ENCODE data around the gene LLGL2. TPM values are rescaled to one million over a fixed set of nuclear protein-coding genes. Genes with fewer than 3 reads are reported as not detected.

The LLGL2 gene
- total RNA-seq, 3 donors from 2014 or later, result 4.6 to 60.2 (median 52.4) TPM

DNA sequence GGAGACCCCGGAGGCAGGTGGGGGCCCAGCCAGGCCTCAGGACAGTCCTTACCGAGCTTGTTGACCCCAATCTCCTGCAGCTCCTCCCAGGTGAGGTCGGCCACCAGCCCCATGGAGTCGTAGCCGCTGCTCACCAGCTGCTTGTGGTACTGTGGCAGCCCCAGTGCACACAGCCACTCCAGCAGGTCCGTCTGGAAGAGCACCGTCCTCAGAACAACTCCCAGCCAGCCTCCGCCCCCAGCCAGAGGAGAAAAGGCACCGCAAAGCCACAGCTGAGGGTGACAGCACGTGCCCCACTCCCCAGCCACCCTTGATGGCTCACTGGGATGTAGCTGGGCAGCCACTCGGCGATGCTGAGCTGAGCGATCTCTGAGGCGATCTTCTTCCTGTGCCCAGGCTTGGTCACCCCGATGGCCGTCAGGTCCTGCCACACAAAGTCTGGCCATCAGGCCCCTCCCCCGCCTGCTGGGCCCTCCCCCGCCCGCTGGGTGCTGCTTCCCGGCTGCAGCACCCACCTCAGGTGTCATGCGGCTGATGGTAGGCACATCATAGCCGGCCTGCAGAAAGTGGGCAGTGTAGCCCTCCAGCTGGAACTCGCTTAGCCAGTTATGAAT lies 22.1 kb upstream of the LLGL2 start:
- no peaks in the 10 kb centered on the region for H3K9me3 ChIP-seq
- no peaks in the 10 kb centered on the region for H3K27me3 ChIP-seq
- no peak overlapping the region for H3K4me3 ChIP-seq
- no peaks in the 10 kb centered on the region for H3K36me3 ChIP-seq
- no peak for DNase-seq (ENCODE audit: low spot score in 2 of 2)
- H3K27ac ChIP-seq, result no peak overlapping the region
- TF ChIP-seq, protein P1, sequence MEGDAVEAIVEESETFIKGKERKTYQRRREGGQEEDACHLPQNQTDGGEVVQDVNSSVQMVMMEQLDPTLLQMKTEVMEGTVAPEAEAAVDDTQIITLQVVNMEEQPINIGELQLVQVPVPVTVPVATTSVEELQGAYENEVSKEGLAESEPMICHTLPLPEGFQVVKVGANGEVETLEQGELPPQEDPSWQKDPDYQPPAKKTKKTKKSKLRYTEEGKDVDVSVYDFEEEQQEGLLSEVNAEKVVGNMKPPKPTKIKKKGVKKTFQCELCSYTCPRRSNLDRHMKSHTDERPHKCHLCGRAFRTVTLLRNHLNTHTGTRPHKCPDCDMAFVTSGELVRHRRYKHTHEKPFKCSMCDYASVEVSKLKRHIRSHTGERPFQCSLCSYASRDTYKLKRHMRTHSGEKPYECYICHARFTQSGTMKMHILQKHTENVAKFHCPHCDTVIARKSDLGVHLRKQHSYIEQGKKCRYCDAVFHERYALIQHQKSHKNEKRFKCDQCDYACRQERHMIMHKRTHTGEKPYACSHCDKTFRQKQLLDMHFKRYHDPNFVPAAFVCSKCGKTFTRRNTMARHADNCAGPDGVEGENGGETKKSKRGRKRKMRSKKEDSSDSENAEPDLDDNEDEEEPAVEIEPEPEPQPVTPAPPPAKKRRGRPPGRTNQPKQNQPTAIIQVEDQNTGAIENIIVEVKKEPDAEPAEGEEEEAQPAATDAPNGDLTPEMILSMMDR (IDR thresholded peaks at IDR 0.05), result no peak
- TF ChIP-seq POLR2A (IDR thresholded peaks at IDR 0.05) (no peak), POLR2AphosphoS5 (IDR thresholded peaks at IDR 0.05) (no peak)
- intact Hi-C loops (cut with DNase I; ENCODE audit: low total_unique reads), result no loop called here
- peaks cover 0 to 13% of the 10 kb centered on the region in 2 donors for H3K4me1 ChIP-seq

DNA sequence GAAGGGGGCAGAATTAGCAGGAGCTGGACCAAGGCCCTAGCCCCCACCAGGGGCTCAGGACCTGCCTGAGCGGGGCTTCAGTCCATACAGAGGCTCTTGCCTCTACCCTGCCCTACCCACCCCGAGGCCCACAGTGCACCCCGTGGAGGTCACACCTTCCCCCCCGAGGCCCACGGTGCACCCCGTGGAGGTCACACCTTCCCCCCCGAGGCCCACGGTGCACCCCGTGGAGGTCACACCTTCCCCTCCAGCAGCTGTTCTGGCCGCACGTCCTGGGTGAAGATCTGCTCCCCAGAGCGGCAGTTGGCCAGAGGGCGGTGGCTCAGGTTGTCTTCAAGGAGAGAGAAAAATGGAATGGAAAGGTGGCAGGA lies 21.5 kb upstream of the LLGL2 start:
- Histone ChIP-seq H3K27ac (no peak overlapping the region), H3K4me3 (no peak overlapping the region), H3K27me3 (no peaks in the 10 kb centered on the region), H3K36me3 (no peaks in the 10 kb centered on the region), H3K4me1 (peaks cover 0 to 13% of the 10 kb centered on the region in 2 donors), H3K9me3 (no peaks in the 10 kb centered on the region)
- intact Hi-C loops (cut with DNase I; ENCODE audit: low total_unique reads), result no loop called here
- DNase-seq (ENCODE audit: low spot score in 2 of 2), result no peak
- no peak for TF ChIP-seq POLR2A (IDR thresholded peaks at IDR 0.05)
- no peak for TF ChIP-seq POLR2AphosphoS5 (IDR thresholded peaks at IDR 0.05)
- TF ChIP-seq, protein P1 (IDR thresholded peaks at IDR 0.05), result no peak

DNA sequence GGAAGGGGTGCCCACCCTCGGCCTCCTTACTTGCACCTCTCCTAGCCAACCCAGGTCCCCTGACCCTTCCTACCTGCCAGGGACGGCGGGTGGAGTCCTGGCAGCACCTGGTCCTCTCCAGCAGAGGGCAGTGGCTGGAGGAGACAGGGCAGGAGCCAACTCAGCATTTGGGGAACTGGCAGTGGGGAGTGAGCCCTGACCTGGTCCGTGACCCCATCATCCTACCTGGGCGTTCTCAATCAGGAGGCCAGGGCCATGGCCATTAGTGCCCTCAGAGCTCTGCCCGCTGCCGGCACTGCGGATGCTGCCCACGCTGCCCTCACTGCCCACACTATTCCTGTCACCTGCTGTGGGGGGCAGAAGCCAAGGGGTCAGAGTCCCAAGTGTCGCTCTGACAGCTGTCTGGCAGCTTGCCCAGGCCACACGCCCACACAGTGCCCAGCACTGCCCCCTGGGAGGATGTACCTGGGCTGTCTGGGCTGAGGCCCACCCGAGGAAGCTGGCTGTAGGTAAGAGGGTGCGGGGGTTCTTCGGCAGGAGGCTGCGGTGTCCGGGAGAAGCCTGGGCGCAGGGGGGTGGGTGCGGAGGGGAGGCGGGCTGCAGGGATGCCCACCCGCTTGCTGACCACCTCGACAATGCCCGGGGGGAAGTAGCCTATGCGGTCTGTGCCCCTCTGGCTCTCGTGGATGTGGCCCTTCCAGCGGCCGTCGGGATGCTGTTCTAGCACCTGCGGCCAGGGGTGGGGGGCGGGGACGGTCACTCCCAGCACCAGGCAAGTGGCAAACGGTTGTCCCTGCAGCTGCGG lies 20.9 kb upstream of the LLGL2 start:
- no peak for DNase-seq (ENCODE audit: low spot score in 2 of 2)
- no peak overlapping the region for H3K27ac ChIP-seq
- H3K9me3 ChIP-seq, result no peaks in the 10 kb centered on the region
- no peak overlapping the region for H3K4me3 ChIP-seq
- intact Hi-C loops (cut with DNase I; ENCODE audit: low total_unique reads), result no loop called here
- no peaks in the 10 kb centered on the region for H3K27me3 ChIP-seq
- TF ChIP-seq POLR2AphosphoS5 (IDR thresholded peaks at IDR 0.05), result no peak
- TF ChIP-seq, protein P1 (IDR thresholded peaks at IDR 0.05), result peak; percentile 12 to 47 (median 42)
- peaks cover 0 to 13% of the 10 kb centered on the region in 2 donors for H3K4me1 ChIP-seq
- H3K36me3 ChIP-seq, result no peaks in the 10 kb centered on the region

DNA sequence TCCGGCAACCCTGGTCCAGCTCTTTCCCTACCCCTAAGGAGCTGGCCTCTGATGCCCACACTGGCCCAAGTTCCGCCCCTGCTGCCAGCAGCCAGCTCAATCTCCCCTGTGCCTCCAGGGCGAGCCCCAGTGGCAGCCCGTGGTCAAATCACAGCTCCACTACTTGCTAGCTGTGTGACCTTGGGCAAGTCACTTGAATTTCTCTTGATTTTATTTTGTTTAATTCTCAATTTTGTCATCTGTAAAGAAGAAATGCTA lies 20.4 kb upstream of the LLGL2 start:
- H3K9me3 ChIP-seq, result no peaks in the 10 kb centered on the region
- intact Hi-C loops (cut with DNase I; ENCODE audit: low total_unique reads), result no loop called here
- H3K27ac ChIP-seq, result no peak overlapping the region
- no peaks in the 10 kb centered on the region for H3K27me3 ChIP-seq
- DNase-seq (ENCODE audit: low spot score in 2 of 2), result no peak
- peaks cover 0 to 13% of the 10 kb centered on the region in 2 donors for H3K4me1 ChIP-seq
- no peaks in the 10 kb centered on the region for H3K36me3 ChIP-seq
- no peak overlapping the region for H3K4me3 ChIP-seq
- no peak for TF ChIP-seq POLR2A (IDR thresholded peaks at IDR 0.05)

DNA sequence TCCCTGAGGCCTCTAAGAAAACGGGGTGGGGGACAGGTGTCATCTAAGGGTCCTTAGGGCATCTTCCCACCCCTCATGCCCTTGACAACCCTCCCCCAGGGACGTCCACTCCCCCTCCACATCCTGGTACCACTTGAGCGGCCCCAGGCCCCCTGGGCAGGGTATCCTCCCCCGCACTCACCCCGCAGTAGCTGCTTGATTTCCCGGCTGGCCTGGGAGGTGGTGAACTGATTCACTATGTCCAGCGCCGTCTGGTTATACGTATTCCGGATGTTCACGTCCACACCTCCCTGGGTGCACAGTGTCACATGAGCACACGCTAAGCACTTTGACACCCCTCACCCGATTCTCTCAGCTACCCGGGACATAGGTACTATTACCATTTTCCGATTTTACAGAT lies 19.9 kb upstream of the LLGL2 start:
- Histone ChIP-seq H3K4me3 (no peak overlapping the region), H3K36me3 (no peaks in the 10 kb centered on the region), H3K4me1 (peaks cover 0 to 12% of the 10 kb centered on the region in 2 donors), H3K27me3 (no peaks in the 10 kb centered on the region), H3K9me3 (no peaks in the 10 kb centered on the region), H3K27ac (no peak overlapping the region)
- TF ChIP-seq POLR2AphosphoS5 (IDR thresholded peaks at IDR 0.05) (no peak), POLR2A (IDR thresholded peaks at IDR 0.05) (no peak)
- no peak for DNase-seq (ENCODE audit: low spot score in 2 of 2)
- intact Hi-C loops (cut with DNase I; ENCODE audit: low total_unique reads), result no loop called here

DNA sequence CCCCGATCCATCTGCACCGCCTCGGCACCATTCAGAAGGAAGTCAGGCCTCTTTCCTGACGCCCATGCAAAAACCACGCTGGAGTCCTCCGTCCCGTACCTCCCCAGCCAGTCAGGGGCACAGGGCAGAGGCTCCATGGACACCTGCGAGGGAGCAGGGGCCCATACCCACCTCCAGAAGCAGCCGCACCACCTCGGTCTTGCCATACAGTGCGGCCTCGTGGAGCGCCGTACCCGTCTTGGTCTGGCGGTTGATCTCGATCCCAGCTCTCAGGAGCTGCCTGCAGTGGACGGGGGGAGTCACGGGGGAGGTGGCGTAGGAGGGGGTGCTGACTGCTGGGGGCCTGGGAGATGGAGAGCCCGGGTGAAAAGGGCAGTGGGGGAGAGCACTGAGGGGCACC lies 19.4 kb upstream of the LLGL2 start:
- intact Hi-C loops (cut with DNase I; ENCODE audit: low total_unique reads), result no loop called here
- peaks cover 0 to 7% of the 10 kb centered on the region in 2 donors for H3K4me1 ChIP-seq

More for the DNA sequence above, 19.4 kb upstream of the LLGL2 start:
- no peak overlapping the region for H3K4me3 ChIP-seq
- no peak for DNase-seq (ENCODE audit: low spot score in 2 of 2)
- no peak overlapping the region for H3K27ac ChIP-seq
- no peaks in the 10 kb centered on the region for H3K9me3 ChIP-seq
- H3K27me3 ChIP-seq, result no peaks in the 10 kb centered on the region
- no peaks in the 10 kb centered on the region for H3K36me3 ChIP-seq
- TF ChIP-seq, protein P1 (IDR thresholded peaks at IDR 0.05), result no peak
- no peak for TF ChIP-seq POLR2AphosphoS5 (IDR thresholded peaks at IDR 0.05)
- TF ChIP-seq POLR2A (IDR thresholded peaks at IDR 0.05), result no peak
